DOHH2 (cell line): ENCODE measurements around the gene CFI.

ENCODE experiments used
- H3F3A ChIP-seq: fragments of 200-600 bp; sonication (generic), shearing (Covaris generic); 2 replicates; pipeline ENCODE4 v1.6.0; 2016; ENCODE audit warnings: antibody characterized with exemption, mild to moderate bottlenecking; ENCODE audit not compliant: control insufficient read depth, insufficient read depth
- H3K27ac ChIP-seq: fragments of 200-600 bp; sonication (generic); 2 replicates; pipeline ENCODE4 v1.5.1; 2014; ENCODE audit warnings: low read depth, mild to moderate bottlenecking, low read length, moderate library complexity
- H3K27me3 ChIP-seq: fragments of 200-600 bp; sonication (generic); 2 replicates; pipeline ENCODE4 v1.6.1; 2014; ENCODE audit warnings: mild to moderate bottlenecking, low read length, mixed read lengths; ENCODE audit not compliant: control insufficient read depth
- H3K36me3 ChIP-seq: fragments of 200-600 bp; sonication (generic); 2 replicates; pipeline ENCODE4 v1.6.1; 2014; ENCODE audit warnings: mild to moderate bottlenecking, low read length, moderate library complexity, mixed read lengths; ENCODE audit not compliant: control insufficient read depth
- H3K4me1 ChIP-seq: fragments of 200-600 bp; sonication (generic); 2 replicates; pipeline ENCODE4 v1.6.1; 2014; ENCODE audit warnings: mild to moderate bottlenecking, low read length, mixed read lengths; ENCODE audit not compliant: control insufficient read depth
- H3K4me2 ChIP-seq: fragments of 200-600 bp; sonication (generic); 2 replicates; pipeline ENCODE4 v1.6.0; 2014; ENCODE audit warnings: mild to moderate bottlenecking, low read length, moderate library complexity
- H3K4me3 ChIP-seq: fragments of 200-600 bp; sonication (generic); 2 replicates; pipeline ENCODE4 v1.5.1; 2014; ENCODE audit warnings: mild to moderate bottlenecking, low read length, mixed read lengths
- H3K79me2 ChIP-seq: fragments of 200-600 bp; sonication (generic); 2 replicates; pipeline ENCODE4 v1.6.1; 2014; ENCODE audit warnings: mild to moderate bottlenecking, low read length, mixed read lengths; ENCODE audit not compliant: control insufficient read depth
- H3K9me2 ChIP-seq: fragments of 200-600 bp; sonication (generic); replicated peaks from 2 replicates; pipeline ENCODE4 v1.6.1; 2014; ENCODE audit warnings: mild to moderate bottlenecking, low read length, mixed read lengths; ENCODE audit not compliant: control insufficient read depth
- H3K9me3 ChIP-seq: fragments of 200-600 bp; sonication (generic); 2 replicates; pipeline ENCODE4 v1.6.1; 2014; ENCODE audit warnings: antibody characterized with exemption, low read length, mixed read lengths; ENCODE audit not compliant: control insufficient read depth, insufficient read depth
- H4K20me1 ChIP-seq: fragments of 200-600 bp; sonication (generic); 2 replicates; pipeline ENCODE4 v1.6.0; 2014; ENCODE audit warnings: low read depth, mild to moderate bottlenecking, antibody characterized with exemption, low read length, moderate library complexity; ENCODE audit not compliant: control insufficient read depth, insufficient read depth
- EZH2phosphoT487 ChIP-seq: fragments of 200-600 bp; sonication (generic); IDR thresholded peaks from 2 replicates; pipeline ENCODE4 v1.6.1; 2017; ENCODE audit warnings: borderline replicate concordance, mild to moderate bottlenecking, antibody characterized with exemption, low read length, moderate library complexity, mixed read lengths
- TF ChIP-seq, protein P1 (sequence below): fragments of 200-600 bp; sonication (generic); IDR thresholded peaks from one replicate; pipeline ENCODE4 v1.5.1; 2014; ENCODE audit warnings: antibody characterized with exemption, mild to moderate bottlenecking, low read depth, low read length; ENCODE audit not compliant: poor library complexity, severe bottlenecking

CFI gene

GRCh38 chr4:109846395-109847098 is 44.7 kb upstream of the CFI start:
- Histone ChIP-seq H3K79me2 (no peaks in the 10 kb centered on the region), H3K4me3 (no peak overlapping the region)
- TF ChIP-seq, protein P1, sequence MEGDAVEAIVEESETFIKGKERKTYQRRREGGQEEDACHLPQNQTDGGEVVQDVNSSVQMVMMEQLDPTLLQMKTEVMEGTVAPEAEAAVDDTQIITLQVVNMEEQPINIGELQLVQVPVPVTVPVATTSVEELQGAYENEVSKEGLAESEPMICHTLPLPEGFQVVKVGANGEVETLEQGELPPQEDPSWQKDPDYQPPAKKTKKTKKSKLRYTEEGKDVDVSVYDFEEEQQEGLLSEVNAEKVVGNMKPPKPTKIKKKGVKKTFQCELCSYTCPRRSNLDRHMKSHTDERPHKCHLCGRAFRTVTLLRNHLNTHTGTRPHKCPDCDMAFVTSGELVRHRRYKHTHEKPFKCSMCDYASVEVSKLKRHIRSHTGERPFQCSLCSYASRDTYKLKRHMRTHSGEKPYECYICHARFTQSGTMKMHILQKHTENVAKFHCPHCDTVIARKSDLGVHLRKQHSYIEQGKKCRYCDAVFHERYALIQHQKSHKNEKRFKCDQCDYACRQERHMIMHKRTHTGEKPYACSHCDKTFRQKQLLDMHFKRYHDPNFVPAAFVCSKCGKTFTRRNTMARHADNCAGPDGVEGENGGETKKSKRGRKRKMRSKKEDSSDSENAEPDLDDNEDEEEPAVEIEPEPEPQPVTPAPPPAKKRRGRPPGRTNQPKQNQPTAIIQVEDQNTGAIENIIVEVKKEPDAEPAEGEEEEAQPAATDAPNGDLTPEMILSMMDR: no peak
- no peak for TF ChIP-seq EZH2phosphoT487

GRCh38 chr4:109836985-109837384 is 35.2 kb upstream of the CFI start:
- no peaks in the 10 kb centered on the region for H3F3A ChIP-seq
- no peak for TF ChIP-seq EZH2phosphoT487
- TF ChIP-seq, protein P1: no peak
- no peak overlapping the region for H3K4me2 ChIP-seq

More at GRCh38 chr4:109846395-109847098, 44.7 kb upstream of the CFI start:
- H3K4me1 ChIP-seq: no peaks in the 10 kb centered on the region
- H3K9me3 ChIP-seq: no peaks in the 10 kb centered on the region
- no peaks in the 10 kb centered on the region for H3K27me3 ChIP-seq
- no peaks in the 10 kb centered on the region for H3K9me2 ChIP-seq
- H3K36me3 ChIP-seq: no peaks in the 10 kb centered on the region
- no peak overlapping the region for H3K27ac ChIP-seq
- no peaks in the 10 kb centered on the region for H3F3A ChIP-seq
- no peak overlapping the region for H3K4me2 ChIP-seq
- H4K20me1 ChIP-seq: no peaks in the 10 kb centered on the region

DNA sequence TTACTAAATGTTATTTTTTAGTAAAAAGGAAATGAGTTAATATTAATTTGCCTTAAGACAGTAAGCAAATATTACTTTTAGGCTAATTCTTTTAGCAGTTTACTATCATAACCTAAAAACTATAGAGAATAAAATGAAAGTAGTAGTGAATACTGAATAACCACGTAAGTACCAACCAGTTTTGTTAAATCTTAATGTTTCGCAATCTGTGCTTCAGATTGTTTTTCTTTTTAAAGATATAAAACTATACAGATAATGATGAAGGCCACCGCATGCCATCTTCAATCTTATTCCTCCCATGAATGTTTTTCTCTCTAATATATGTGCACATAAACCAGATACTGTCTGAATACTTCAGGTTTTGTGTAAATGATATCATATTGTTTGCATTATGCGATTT is 32.0 kb upstream of the CFI start:
- Histone ChIP-seq H3K27me3 (no peaks in the 10 kb centered on the region), H3K4me2 (no peak overlapping the region), H3K9me2 (no peaks in the 10 kb centered on the region)

More at GRCh38 chr4:109836985-109837384, 35.2 kb upstream of the CFI start:
- no peaks in the 10 kb centered on the region for H3K79me2 ChIP-seq
- H3K9me2 ChIP-seq: no peaks in the 10 kb centered on the region
- no peaks in the 10 kb centered on the region for H3K9me3 ChIP-seq
- H4K20me1 ChIP-seq: no peaks in the 10 kb centered on the region
- no peak overlapping the region for H3K4me3 ChIP-seq
- H3K27ac ChIP-seq: no peak overlapping the region
- H3K4me1 ChIP-seq: no peaks in the 10 kb centered on the region
- no peaks in the 10 kb centered on the region for H3K36me3 ChIP-seq
- H3K27me3 ChIP-seq: no peaks in the 10 kb centered on the region

More for the DNA sequence above, 32.0 kb upstream of the CFI start:
- H3K9me3 ChIP-seq: no peaks in the 10 kb centered on the region
- H3K27ac ChIP-seq: no peak overlapping the region
- no peak for TF ChIP-seq EZH2phosphoT487
- TF ChIP-seq, protein P1: no peak
- no peaks in the 10 kb centered on the region for H3K36me3 ChIP-seq
- no peaks in the 10 kb centered on the region for H3F3A ChIP-seq
- H3K79me2 ChIP-seq: no peaks in the 10 kb centered on the region
- H3K4me1 ChIP-seq: no peaks in the 10 kb centered on the region
- no peak overlapping the region for H3K4me3 ChIP-seq
- no peaks in the 10 kb centered on the region for H4K20me1 ChIP-seq
